Vagina (tissue), 2 donors: ENCODE data around the gene CRYZ.

Source experiments
- CTCF ChIP-seq, 3 experiments: fragments of 450-650 bp in 2 of 3; fragments of 200-600 bp in 1 of 3; sonication (generic) in 1 of 3; IDR thresholded peaks; one replicate each; pipeline ENCODE4 v1.5.1; 2017 to 2019; ENCODE audit warnings: antibody characterized with exemption in 3 of 3, mild to moderate bottlenecking in 2 of 3, moderate library complexity in 2 of 3
- POLR2A ChIP-seq, 2 donors: fragments of 450-650 bp; IDR thresholded peaks; one replicate each; pipeline ENCODE4 v1.6.1; 2017; ENCODE audit warnings: antibody characterized with exemption in 2 of 2, mild to moderate bottlenecking in 2 of 2, moderate library complexity in 2 of 2
- POLR2AphosphoS5 ChIP-seq, 2 donors: sonication (generic); formaldehyde crosslinking; IDR thresholded peaks; one replicate each; pipeline ENCODE4 v1.9.0; 2017; ENCODE audit warnings: antibody characterized with exemption in 2 of 2, mild to moderate bottlenecking in 2 of 2, low read depth in 1 of 2; ENCODE audit not compliant: insufficient read depth in 1 of 2

DNA sequence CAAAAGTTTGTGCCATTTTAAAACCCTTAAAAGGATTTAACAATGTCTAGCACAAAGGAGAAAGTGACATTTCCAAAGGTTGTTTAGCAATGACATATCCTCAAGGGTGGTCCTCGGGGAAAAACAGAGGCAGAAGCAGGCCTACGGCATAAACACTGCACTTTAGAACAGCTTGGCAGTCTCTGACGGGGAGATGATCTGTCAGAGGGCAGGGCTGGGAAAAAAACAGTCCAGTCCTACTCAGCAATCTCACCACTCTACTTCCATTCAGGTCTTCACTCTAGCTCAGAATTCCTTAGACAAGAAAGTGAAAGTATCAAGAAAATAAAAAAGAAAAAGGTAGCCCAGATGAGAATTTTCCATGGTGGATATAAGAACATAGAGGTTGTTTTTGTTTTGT is 4.1 kb downstream of the CRYZ start:
- TF ChIP-seq CTCF (IDR thresholded peaks at IDR 0.05): no peak
- no peak for TF ChIP-seq POLR2A (IDR thresholded peaks at IDR 0.05)
- no peak for TF ChIP-seq POLR2AphosphoS5 (IDR thresholded peaks at IDR 0.05; ENCODE audit: insufficient read depth in 1 of 2, low read depth in 1 of 2)
